HG03520 (cell line): ENCODE results near the gene PMEL.
"Not testable (repeated sequence)": the region's sequence is repeated elsewhere in the genome, so short reads cannot be mapped to it uniquely, and the experiment has no call there.

ENCODE experiments used
- ATAC-seq: cut with Tn5 transposase; IDR thresholded peaks from one replicate; pipeline ENCODE4 v1.9.1; 2021; ENCODE audit warnings: mild to moderate bottlenecking, moderate library complexity; ENCODE audit not compliant: unreplicated experiment

The PMEL gene

GRCh38 chr12:55925870-55926737 is 39.7 kb downstream of the PMEL start:
- ATAC-seq: no peak

GRCh38 chr12:55925371-55925770 is 40.5 kb downstream of the PMEL start:
- no peak for ATAC-seq

- ATAC-seq: not testable (repeated sequence)
These were observed 42.2 kb downstream of the PMEL start for GRCh38 chr12:55923648-55924047.

GRCh38 chr12:55922126-55922525 is 43.7 kb downstream of the PMEL start:
- ATAC-seq: no peak

GRCh38 chr12:55919032-55919431 is 46.8 kb downstream of the PMEL start:
- ATAC-seq: not testable (repeated sequence)

GRCh38 chr12:55915482-55915859 is 50.4 kb downstream of the PMEL start:
- no peak for ATAC-seq

GRCh38 chr12:55912908-55913307 is 52.9 kb downstream of the PMEL start:
- ATAC-seq: no peak

- ATAC-seq: no peak
These were observed 56.3 kb downstream of the PMEL start for GRCh38 chr12:55909513-55909884.

- no peak for ATAC-seq
These were observed 56.9 kb downstream of the PMEL start for GRCh38 chr12:55908726-55909512.

- no peak for ATAC-seq
These were observed 59.8 kb downstream of the PMEL start for GRCh38 chr12:55906056-55906455.
